ENCODE results near the gene ARL5A.
"Not testable (repeated sequence)": the region's sequence is repeated elsewhere in the genome, so short reads cannot be mapped to it uniquely, and the experiment has no call there.

ARL5A gene

GRCh38 chr2:151794422-151794821 lies 33.8 kb downstream of the ARL5A start:
- DNase-seq = not testable (repeated sequence)

- no peak for DNase-seq
Observed at GRCh38 chr2:151793123-151793522, 35.1 kb downstream of the ARL5A start.

- no peak for DNase-seq
Observed at GRCh38 chr2:151792589-151792988, 35.6 kb downstream of the ARL5A start.

- no peak for DNase-seq
Observed at GRCh38 chr2:151791545-151791944, 36.7 kb downstream of the ARL5A start.

- DNase-seq = no peak
Observed at GRCh38 chr2:151790689-151791088, 37.5 kb downstream of the ARL5A start.

- no peak for DNase-seq
Observed at GRCh38 chr2:151789055-151789834, 39.0 kb downstream of the ARL5A start.

- DNase-seq = no peak
Observed at GRCh38 chr2:151786483-151786882, 41.7 kb downstream of the ARL5A start.

- no peak for DNase-seq
Observed at GRCh38 chr2:151786077-151786476, 42.1 kb downstream of the ARL5A start.

- DNase-seq = no peak
Observed at GRCh38 chr2:151783133-151783520, 45.1 kb downstream of the ARL5A start.

GRCh38 chr2:151782378-151783132 lies 45.7 kb downstream of the ARL5A start:
- no peak for DNase-seq

- DNase-seq = no peak
Observed at GRCh38 chr2:151781642-151782041, 46.6 kb downstream of the ARL5A start.

- no peak for DNase-seq
Observed at GRCh38 chr2:151780938-151781337, 47.3 kb downstream of the ARL5A start.

GRCh38 chr2:151777935-151778334 lies 50.3 kb downstream of the ARL5A start:
- no peak for DNase-seq

GRCh38 chr2:151777487-151777886 lies 50.7 kb downstream of the ARL5A start:
- no peak for DNase-seq

GRCh38 chr2:151776367-151776766 lies 51.9 kb downstream of the ARL5A start:
- DNase-seq = no peak

- no peak for DNase-seq
Observed at GRCh38 chr2:151775057-151775740, 53.0 kb downstream of the ARL5A start.

GRCh38 chr2:151774506-151774905 lies 53.7 kb downstream of the ARL5A start:
- DNase-seq = no peak

GRCh38 chr2:151771599-151772358 lies 56.4 kb downstream of the ARL5A start:
- DNase-seq = no peak

GRCh38 chr2:151770995-151771394 lies 57.2 kb downstream of the ARL5A start:
- no peak for DNase-seq

- DNase-seq = no peak
Observed at GRCh38 chr2:151769606-151770005, 58.6 kb downstream of the ARL5A start.

- DNase-seq = no peak
Observed at GRCh38 chr2:151767536-151767935, 60.7 kb downstream of the ARL5A start.

- DNase-seq = no peak
Observed at GRCh38 chr2:151766437-151767153, 61.6 kb downstream of the ARL5A start.

Measured in NCI-H345 (cell line).